PC-3 (cell line): ENCODE measurements around the gene GATC.

Experiments used
- EZH2phosphoT487 ChIP-seq: fragments of 300-600 bp; sonication (generic); IDR thresholded peaks from 2 replicates; pipeline ENCODE4 v1.6.1; 2018; ENCODE audit warnings: mild to moderate bottlenecking, antibody characterized with exemption, low read length, borderline replicate concordance
- TF ChIP-seq, protein P1 (sequence below): fragments of 300-600 bp; sonication (generic); conservative IDR thresholded peaks from 2 replicates; pipeline ENCODE4 v1.5.1; 2017; ENCODE audit warnings: antibody characterized with exemption, low read depth, mild to moderate bottlenecking, low read length

DNA sequence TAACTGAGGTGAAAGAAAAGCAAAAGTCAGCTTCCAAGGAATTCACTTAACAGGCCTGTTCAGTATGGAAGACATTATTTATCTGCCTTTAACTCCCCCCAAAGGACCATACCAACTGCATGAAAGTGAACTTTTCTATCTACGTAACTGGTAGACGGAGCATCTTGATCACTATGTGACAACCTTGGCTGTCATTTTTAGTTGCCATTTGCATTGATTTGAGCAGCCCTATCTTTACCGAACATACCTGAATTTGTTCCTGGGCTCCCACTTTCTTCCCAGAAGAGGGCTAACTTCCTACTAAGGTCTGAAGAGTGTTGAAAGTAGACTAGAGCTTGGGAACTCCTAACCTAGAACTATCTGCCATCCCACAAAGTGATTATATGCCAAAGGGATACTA is 13.9 kb downstream of the GATC start:
- TF ChIP-seq, protein P1, sequence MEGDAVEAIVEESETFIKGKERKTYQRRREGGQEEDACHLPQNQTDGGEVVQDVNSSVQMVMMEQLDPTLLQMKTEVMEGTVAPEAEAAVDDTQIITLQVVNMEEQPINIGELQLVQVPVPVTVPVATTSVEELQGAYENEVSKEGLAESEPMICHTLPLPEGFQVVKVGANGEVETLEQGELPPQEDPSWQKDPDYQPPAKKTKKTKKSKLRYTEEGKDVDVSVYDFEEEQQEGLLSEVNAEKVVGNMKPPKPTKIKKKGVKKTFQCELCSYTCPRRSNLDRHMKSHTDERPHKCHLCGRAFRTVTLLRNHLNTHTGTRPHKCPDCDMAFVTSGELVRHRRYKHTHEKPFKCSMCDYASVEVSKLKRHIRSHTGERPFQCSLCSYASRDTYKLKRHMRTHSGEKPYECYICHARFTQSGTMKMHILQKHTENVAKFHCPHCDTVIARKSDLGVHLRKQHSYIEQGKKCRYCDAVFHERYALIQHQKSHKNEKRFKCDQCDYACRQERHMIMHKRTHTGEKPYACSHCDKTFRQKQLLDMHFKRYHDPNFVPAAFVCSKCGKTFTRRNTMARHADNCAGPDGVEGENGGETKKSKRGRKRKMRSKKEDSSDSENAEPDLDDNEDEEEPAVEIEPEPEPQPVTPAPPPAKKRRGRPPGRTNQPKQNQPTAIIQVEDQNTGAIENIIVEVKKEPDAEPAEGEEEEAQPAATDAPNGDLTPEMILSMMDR: no peak
- TF ChIP-seq EZH2phosphoT487: no peak
